SK-N-MC (cell line): ENCODE results near the gene STYX.

Experiments used
- DNase-seq: peaks from one replicate; pipeline ENCODE4 v3.0.0-alpha.2; 2011; ENCODE audit warnings: low read depth, low spot score
- H3K27ac ChIP-seq: fragments of 200-600 bp; sonication (generic); 2 replicates; pipeline ENCODE4 v1.5.1; 2016; ENCODE audit warnings: mixed run types
- H3K36me3 ChIP-seq: fragments of 200-600 bp; sonication (generic); 2 replicates; pipeline ENCODE4 v1.6.1; 2017; ENCODE audit warnings: antibody characterized with exemption, low read length, mixed read lengths; ENCODE audit not compliant: insufficient read depth
- H3K4me3 ChIP-seq: fragments of 200-600 bp; sonication (generic); 2 replicates; pipeline ENCODE4 v1.5.1; 2016
- H3K9ac ChIP-seq: fragments of 200-600 bp; sonication (generic); 2 replicates; pipeline ENCODE4 v1.8.0; 2017; ENCODE audit warnings: mixed run types, mixed read lengths; ENCODE audit not compliant: insufficient read length
- H3K9me3 ChIP-seq: fragments of 200-600 bp; sonication (generic); 2 replicates; pipeline ENCODE4 v1.6.1; 2017; ENCODE audit warnings: low read depth, mild to moderate bottlenecking, antibody characterized with exemption, low read length, moderate library complexity, mixed read lengths
- EZH2 ChIP-seq: fragments of 200-600 bp; sonication (generic); IDR thresholded peaks from one replicate; pipeline ENCODE4 v1.6.1; 2017; ENCODE audit warnings: antibody characterized with exemption
- FOXP2 ChIP-seq: optimal IDR thresholded peaks from 2 replicates; pipeline ENCODE3; 2011; ENCODE audit warnings: mild to moderate bottlenecking, moderate library complexity; ENCODE audit not compliant: insufficient read depth; ENCODE audit errors: extremely low read length, control extremely low read depth
- POLR2AphosphoS5 ChIP-seq: IDR thresholded peaks from 2 replicates; pipeline ENCODE4 v1.6.1; 2012; ENCODE audit warnings: mild to moderate bottlenecking, low read depth, low read length, borderline replicate concordance

Gene STYX

DNA sequence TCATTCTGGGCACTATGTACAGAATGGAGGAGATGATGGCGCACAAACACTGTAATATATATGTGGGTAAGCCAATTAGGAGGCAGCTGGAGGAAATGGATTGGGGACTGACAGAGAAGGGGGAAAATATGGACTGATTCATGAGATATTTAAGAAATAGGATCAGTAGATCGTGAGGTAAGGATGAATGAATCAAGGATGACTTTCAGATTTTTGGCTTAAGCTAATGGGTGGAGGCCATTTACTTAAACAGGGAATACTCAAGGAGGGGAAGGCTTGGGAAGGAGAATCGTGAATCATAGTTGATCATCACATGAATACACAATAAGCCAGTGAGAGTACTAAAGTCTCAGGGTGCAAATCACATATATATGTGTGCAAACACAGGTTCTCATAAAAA lies 72.6 kb downstream of the STYX start:
- H3K9ac ChIP-seq, result no peak overlapping the region
- no peak overlapping the region for H3K4me3 ChIP-seq
- H3K9me3 ChIP-seq, result no peaks in the 10 kb centered on the region
- H3K27ac ChIP-seq, result no peak overlapping the region
- TF ChIP-seq FOXP2, result no peak
- TF ChIP-seq POLR2AphosphoS5, result no peak
- TF ChIP-seq EZH2, result no peak
- no peaks in the 10 kb centered on the region for H3K36me3 ChIP-seq
- no peak for DNase-seq

DNA sequence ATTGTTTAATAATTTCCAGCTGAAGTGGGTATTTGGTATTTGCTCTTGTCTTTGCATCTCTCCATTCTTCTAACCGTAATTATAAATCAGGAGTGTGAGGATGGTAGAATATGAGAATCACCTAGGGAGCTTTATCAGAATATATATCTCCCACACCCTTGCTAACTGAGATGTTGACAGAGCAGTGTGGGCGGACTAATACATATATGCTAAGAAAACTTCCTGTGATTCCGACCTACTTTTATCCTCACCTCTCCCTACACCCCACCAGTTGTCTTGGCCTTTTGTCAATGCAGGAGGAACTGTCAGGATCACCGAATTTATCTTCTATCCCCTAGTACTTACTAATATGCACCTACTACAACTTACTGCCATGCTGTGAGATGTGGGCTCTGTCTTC lies 76.1 kb downstream of the STYX start:
- Histone ChIP-seq H3K36me3 (no peaks in the 10 kb centered on the region), H3K9me3 (no peaks in the 10 kb centered on the region), H3K27ac (no peak overlapping the region), H3K4me3 (no peak overlapping the region), H3K9ac (no peak overlapping the region)
- no peak for DNase-seq
- TF ChIP-seq POLR2AphosphoS5 (no peak), EZH2 (no peak), FOXP2 (no peak)

DNA sequence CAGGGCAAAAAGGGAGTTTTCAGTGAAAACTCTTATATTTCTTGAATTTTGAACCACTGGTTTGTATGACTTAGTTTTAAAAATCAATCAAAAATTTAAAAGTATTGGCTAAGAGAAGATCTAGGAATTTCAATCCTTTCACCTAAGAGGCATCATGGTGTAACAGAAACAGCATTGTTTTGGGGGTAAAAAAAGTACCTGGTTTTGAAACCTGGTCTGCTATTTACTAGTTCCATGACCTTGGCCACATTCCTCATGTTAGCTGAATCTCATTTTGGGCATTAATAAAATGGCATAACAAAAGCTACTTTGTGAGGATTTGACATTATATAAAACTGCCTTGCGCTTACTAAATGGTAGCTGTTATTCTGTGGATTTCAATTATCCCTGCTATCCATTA lies 78.1 kb downstream of the STYX start:
- Histone ChIP-seq H3K4me3 (no peak overlapping the region), H3K9me3 (no peaks in the 10 kb centered on the region), H3K9ac (no peak overlapping the region), H3K36me3 (no peaks in the 10 kb centered on the region), H3K27ac (no peak overlapping the region)
- no peak for DNase-seq
- no peak for TF ChIP-seq FOXP2
- no peak for TF ChIP-seq POLR2AphosphoS5
- no peak for TF ChIP-seq EZH2

DNA sequence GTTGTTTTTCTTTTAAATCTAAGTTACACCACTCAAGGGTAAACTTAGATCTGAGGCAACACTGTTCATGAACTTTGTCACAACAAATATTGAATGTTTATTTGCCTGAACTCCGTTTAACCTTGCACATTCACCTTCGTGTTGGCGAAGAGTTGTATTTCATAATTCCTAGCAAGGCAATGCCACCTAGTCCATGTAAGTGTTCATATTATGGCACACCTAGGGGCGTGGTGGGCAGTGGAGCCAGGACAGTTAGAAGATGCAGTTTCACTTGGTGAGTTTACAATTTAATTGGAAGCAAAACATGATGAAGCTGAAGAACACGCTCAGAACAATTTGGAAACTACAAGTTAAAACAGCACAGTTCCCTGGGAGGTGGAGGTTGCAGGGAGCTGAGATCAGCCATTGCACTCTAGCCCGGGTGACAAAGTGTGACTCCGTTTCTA lies 91.9 kb downstream of the STYX start:
- Histone ChIP-seq H3K4me3 (no peak overlapping the region), H3K9me3 (no peaks in the 10 kb centered on the region), H3K27ac (no peak overlapping the region), H3K36me3 (no peaks in the 10 kb centered on the region), H3K9ac (no peak overlapping the region)
- DNase-seq, result no peak
- TF ChIP-seq FOXP2 (no peak), POLR2AphosphoS5 (no peak), EZH2 (no peak)

DNA sequence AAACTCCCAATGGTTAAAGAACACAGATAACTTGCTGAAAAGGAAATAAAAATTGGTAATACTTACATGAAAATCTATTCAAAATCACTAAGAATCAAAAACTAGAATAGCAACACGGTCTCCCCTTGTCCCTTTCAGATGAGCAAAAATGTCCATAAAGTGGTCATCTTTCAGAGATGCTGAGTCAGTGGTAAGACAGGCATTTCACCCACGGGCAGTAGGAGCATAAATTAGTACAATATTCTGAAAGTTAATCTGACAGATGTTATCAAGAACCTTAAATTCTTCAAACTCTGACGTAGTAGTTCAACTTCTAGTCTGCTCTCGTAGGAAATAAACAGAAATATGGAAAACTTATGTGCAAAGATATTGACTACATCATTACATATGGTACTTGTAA lies 94.5 kb downstream of the STYX start:
- DNase-seq, result no peak

More for the DNA sequence above, 94.5 kb downstream of the STYX start:
- Histone ChIP-seq H3K36me3 (no peaks in the 10 kb centered on the region), H3K4me3 (no peak overlapping the region), H3K9ac (no peak overlapping the region), H3K9me3 (no peaks in the 10 kb centered on the region), H3K27ac (no peak overlapping the region)
- TF ChIP-seq FOXP2, result no peak
- TF ChIP-seq POLR2AphosphoS5, result no peak
- TF ChIP-seq EZH2, result no peak
